HG03442 (cell line): Measurements from ENCODE around the gene HMGB1.
"Not testable (repeated sequence)": the region's sequence is repeated elsewhere in the genome, so short reads cannot be mapped to it uniquely, and the experiment has no call there.

Experiments used
- ATAC-seq: cut with Tn5 transposase; IDR thresholded peaks from one replicate; pipeline ENCODE4 v1.9.1; 2021; ENCODE audit warnings: mild to moderate bottlenecking, moderate library complexity; ENCODE audit not compliant: unreplicated experiment

The HMGB1 gene

DNA sequence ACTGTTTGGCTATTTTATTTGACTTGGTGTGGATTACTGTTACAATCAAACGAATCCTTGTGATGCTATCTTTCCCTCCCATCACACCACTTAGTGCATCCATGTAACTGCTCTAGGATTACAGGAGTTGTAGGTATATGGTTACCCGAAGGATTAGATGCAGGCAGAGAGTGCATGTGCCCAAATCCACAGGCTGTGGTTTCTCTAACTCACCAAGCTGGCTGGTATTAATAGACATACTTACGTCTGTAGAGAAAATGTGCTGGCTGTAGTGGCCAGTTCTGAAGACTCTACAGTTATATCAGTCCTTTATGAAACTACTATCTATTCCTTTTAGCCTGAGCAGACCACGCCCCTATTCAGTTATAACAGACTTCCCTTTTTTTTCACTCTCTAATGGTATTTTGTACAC, 1.1 kb upstream of the HMGB1 start:
- no peak for ATAC-seq

DNA sequence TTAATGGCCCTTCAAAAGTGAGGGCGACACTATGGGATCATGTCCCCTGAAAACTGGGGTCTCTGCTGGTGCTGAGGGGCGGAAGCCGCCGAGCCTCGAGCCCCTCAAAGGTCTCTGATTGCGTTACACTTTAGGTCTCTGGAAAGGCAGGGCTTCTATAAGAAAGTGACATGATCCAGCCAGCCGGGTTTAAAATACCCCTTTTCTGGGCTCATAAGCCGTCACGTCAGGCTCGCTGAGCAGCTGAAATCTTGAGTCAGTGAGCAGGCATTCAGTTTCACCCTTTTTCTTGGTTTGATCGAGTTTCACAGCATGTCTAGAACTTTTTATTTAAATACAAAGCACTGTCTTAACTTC, 600 bp upstream of the HMGB1 start:
- no peak for ATAC-seq

DNA sequence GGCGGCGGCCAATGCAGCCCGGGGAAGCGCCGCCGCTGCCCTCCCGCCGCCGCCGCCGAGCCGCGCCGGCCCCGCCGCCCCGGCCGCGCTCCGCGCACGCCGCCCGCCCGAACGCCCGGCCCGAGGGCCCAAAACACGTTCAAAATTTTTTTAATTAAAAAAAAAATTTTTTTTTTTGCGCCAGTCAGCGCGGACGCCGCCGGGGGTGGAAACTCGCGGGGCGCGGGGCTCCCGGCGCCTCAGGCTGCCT, 468 bp downstream of the HMGB1 start:
- ATAC-seq: no peak

DNA sequence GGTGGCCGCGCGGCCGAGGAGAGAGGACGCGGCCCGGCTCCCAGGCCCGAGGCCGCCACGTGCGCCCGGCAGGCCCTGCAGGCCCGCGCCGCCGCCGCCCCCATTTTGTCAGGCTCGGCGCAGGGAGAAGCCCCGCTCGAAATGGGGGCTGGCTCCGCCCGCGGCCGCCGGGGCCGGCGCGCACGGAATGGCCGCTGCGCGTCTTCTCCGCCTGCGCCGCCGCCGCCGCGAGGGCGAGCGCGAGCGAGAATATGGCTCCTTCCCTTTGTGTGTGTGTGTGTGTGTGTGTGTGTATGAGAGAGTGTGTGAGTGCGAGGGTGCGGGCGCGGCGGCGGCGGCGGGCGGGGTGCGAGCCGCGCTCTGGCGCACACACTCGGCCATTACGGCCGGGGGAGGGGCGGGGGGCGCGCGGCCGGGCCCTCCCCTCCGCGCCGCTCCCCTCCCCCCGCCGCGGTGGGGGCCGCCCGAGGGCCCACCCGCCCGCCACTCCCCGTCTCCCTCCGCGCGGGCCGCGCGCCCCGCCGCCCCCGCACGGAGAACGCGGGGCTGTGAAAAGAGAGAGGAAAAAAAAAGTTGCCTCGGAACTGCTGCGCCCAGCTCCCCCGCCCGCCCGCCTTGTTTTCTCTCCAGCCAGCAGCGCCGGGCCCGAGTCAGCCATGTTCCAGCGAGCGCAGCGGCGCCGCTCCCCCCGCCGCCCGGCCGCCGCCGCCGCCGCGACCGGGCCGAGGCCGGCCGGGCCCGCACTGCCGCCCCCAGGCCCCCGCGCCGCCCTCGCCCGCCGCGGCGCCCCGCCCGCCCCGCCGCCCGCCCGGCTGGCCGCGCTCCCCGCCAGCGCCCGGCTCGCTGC, 1.0 kb downstream of the HMGB1 start:
- peak; percentile 21 for ATAC-seq

DNA sequence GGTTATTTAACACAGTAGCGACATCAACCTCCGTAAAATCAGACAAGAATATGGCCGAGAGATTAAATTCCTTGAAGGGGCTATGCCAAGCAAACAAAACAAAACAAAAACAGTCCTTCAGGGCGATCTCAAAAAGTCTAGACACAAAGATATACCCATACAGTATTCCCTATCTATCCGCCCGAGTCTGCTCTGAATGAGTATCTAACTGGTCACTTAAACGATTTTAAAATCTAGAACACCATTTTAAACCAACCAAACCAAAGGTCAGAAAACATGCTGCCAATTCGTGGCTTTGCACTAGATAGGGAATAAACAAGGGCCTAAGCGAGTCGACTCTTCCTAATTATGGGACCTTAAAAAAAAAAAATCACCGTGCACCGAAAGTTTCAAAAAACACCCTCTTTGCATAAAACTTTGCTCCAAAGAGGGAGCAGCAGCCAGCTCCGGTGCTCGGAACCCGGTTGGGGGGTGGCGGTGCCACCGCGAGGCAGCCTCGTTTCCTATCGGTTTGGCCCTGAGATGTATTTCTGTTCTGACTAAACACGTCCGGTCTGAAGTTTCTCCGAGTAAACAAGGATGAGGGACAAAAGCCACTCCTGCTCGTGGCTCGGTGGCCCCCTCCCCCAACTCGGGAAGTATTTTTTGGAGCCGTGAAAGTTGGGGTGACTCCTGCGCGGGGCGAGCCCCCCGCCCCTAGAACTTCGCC, 1.8 kb downstream of the HMGB1 start:
- ATAC-seq: peak; percentile 32

DNA sequence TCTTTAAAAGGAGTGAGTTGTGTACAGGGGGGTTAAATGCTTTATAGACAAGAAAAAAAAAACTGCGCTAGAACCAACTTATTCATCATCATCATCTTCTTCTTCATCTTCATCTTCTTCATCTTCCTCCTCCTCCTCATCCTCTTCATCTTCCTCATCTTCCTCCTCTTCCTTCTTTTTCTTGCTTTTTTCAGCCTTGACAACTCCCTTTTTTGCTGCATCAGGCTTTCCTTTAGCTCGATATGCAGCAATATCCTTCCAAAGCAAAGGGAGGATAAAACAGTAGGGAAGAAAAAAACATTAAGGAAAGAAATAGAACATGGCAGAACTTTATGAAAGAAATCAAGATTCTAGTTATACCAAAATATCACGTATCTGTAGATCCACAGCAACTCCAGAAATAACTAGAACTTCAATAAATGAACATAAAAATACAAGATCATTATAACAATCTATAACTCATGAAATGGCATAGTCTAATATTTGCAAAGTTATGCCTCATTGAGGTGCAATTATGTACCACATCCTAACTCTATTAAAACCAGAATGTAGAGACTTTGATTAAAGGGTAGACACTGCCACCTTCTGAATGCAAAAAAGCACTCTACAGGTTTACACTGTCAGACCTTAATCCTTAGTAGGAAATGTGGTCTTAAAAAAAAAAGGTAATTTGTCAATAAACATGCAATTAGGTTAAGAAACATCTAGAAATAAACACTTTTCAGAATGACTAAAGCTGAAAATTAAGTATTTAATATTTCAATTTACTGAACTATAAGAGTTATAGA, 4.3 kb downstream of the HMGB1 start:
- ATAC-seq: not testable (repeated sequence)

- no peak for ATAC-seq
Measured at GRCh38 chr13:30457306-30457891, 8.3 kb downstream of the HMGB1 start.

DNA sequence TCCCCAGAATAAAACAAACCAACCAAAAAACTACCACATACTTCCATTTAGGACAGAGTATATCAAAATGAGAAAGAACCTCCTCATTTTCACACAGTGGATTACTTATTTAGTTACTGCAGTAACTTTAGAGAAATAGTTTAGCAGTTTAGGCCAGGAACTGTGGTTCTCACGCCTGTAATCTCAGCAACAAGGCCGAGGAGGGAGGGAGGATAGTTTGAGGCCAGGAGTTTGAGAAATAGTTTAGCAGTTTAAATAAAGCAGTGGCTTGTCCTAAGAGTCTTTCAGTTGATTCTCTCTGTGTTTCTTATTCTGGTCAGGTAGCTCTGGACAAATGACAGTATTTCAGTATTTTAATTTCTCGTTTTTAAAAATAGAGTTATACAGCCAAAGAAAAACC, 9.4 kb downstream of the HMGB1 start:
- ATAC-seq: no peak

- no peak for ATAC-seq
Measured at GRCh38 chr13:30454991-30455390, 10.7 kb downstream of the HMGB1 start.

DNA sequence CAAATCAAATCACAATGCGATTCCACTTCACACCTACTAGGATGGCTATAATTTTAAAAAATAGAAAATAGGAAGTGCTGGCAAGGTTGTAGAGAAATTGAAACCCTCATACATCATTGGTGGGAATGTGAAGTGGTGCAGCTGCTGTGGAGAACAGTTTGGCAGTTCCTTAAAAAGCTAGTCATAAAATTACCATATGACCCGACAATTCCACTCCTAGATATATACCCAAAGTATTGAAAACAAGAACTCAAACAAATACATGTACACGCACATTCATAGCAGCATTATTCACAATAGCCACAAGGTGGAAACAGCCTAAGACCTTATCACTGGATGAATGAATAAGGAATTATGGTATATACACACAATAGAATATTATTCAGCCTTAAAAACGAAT, 12.0 kb downstream of the HMGB1 start:
- ATAC-seq: no peak

DNA sequence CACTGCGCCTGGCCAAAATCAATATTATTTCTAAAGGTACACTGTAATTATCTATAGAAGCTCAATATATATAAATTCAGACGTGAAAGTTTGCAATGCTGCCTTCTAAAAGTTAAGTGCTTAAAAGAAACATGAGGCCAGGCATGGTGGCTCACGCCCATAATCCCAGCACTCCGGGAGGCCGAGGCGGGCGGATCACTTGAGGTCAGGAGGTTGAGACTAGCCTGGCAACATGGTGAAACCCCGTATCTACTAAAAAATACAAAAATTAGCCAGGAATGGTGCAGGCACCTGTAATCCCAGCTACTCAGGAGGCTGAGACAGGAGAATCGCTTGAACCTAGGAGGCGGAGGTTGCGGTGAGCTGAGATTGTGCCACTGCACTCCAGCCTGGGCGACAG, 14.3 kb downstream of the HMGB1 start:
- not testable (repeated sequence) for ATAC-seq

DNA sequence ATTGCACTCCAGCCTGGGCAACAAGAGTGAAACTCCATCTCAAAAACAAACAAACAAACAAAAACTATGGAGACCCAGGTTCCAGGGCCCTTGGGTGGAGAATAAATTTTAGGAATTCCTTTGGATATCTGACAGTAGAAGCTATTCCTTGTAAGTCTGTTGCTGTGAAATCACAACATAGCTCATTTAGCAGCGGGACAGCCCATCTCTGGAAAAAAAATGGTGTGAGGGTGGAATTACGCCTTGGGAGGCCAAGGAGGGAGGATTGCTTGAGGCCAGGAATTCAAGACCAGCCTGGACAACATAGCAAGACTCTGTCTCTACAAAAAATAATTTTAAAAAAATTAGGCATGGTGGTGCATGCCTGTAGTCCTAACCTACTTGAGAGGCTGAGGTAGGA, 15.7 kb downstream of the HMGB1 start:
- no peak for ATAC-seq

GRCh38 chr13:30448441-30448840, 17.3 kb downstream of the HMGB1 start:
- no peak for ATAC-seq

GRCh38 chr13:30446126-30446500, 19.6 kb downstream of the HMGB1 start:
- ATAC-seq: no peak

- peak; percentile 39 for ATAC-seq
Measured at GRCh38 chr13:30443957-30444404, 21.8 kb downstream of the HMGB1 start.

DNA sequence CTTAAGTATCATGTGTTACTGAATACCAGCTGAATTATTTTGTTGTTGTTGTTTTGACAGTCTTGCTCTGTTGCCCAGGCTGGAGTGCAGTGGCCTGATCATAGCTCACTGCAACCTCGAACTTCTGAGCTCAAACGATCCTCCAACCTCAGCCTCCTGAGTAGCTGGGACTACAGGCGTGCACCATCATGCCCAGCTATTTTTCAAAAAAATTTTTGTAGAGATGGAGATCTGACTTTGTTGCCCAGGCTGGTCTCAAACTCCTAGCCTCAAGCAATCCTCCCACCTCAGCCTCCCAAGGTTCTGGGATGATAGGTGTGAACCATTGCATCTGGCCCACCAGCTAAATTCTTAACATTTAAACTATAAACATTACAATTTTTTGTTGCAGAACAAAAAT, 22.2 kb downstream of the HMGB1 start:
- ATAC-seq: not testable (repeated sequence)

- ATAC-seq: no peak
Measured at GRCh38 chr13:30442926-30443325, 22.8 kb downstream of the HMGB1 start.

- ATAC-seq: no peak
Measured at GRCh38 chr13:30440910-30441703, 24.6 kb downstream of the HMGB1 start.

- no peak for ATAC-seq
Measured at GRCh38 chr13:30438286-30438685, 27.4 kb downstream of the HMGB1 start.

- no peak for ATAC-seq
Measured at GRCh38 chr13:30437177-30437576, 28.6 kb downstream of the HMGB1 start.
